ENCODE measurements around the gene ENOX1.

- TF ChIP-seq PREB (CRISPR knock-in tag; IDR thresholded peaks at IDR 0.05) = no peak
- no peak for TF ChIP-seq CHCHD3 (CRISPR knock-in tag; IDR thresholded peaks at IDR 0.05)
- no peak for TF ChIP-seq ZNF550 (CRISPR knock-in tag; IDR thresholded peaks at IDR 0.05; ENCODE audit: borderline replicate concordance)
- no peak for TF ChIP-seq POLR2AphosphoS5 (IDR thresholded peaks at IDR 0.05; ENCODE audit: low read depth, low read length)
- TF ChIP-seq SKI (IDR thresholded peaks at IDR 0.05; ENCODE audit: partially characterized antibody) = no peak
- TF ChIP-seq ZNF777 (CRISPR knock-in tag; IDR thresholded peaks at IDR 0.05) = no peak
These were observed 19.3 kb downstream of the ENOX1 start for GRCh38 chr13:43767341-43767931.

Measured in HepG2 (cell line).